Measurements from ENCODE around the gene PPP1R14D.

DNA sequence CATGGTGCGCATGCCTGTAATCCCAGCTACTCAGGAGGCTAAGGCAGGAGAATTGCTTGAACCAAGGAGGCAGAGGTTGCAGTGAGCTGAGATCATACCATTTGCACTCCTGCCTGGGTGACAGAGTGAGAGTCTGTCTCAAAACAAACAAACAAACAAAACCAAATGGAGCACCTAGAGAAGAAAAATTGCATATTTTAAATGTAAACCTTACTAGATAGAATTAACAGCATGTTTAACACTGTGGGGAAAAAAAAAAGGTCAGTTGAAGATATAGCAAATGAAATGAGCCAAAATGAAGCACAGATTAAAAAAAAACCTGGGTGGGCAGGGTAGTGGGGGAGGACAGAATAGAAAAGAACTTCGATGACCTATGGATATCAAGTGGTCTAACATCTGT, 7.3 kb downstream of the PPP1R14D start:
- TF ChIP-seq POLR2A (IDR thresholded peaks at IDR 0.05; ENCODE audit: borderline replicate concordance, extremely low read depth, insufficient read depth, insufficient read length) (no peak), SIN3A (IDR thresholded peaks at IDR 0.05; ENCODE audit: low read depth) (no peak), CEBPB (IDR thresholded peaks at IDR 0.05; ENCODE audit: low read depth) (no peak)

All from HCT116 (cell line).